CD4-positive, alpha-beta T cell treated with Interleukin-21 for 1 hour (primary cell): Measurements from ENCODE around the gene LMF1.

ENCODE experiments used
- DNase-seq: peaks from one replicate; pipeline ENCODE4 v3.0.0-alpha.2; 2020

LMF1 gene

GRCh38 chr16:984736-985636 is 14.2 kb upstream of the LMF1 start:
- no peak for DNase-seq

- no peak for DNase-seq
These were observed 13.4 kb upstream of the LMF1 start for GRCh38 chr16:984121-984694.

GRCh38 chr16:983044-984030 is 12.6 kb upstream of the LMF1 start:
- no peak for DNase-seq

GRCh38 chr16:982145-983043 is 11.6 kb upstream of the LMF1 start:
- DNase-seq = peak; percentile 18

GRCh38 chr16:981695-982144 is 10.9 kb upstream of the LMF1 start, which contains the start of gene SOX8:
SOX8 (plus strand) TSS chr16:981770; CDS start chr16:981923, 153 bp downstream.
- no peak for DNase-seq

- DNase-seq = no peak
These were observed 9.7 kb upstream of the LMF1 start for GRCh38 chr16:980595-980854.

- no peak for DNase-seq
These were observed 9.2 kb upstream of the LMF1 start for GRCh38 chr16:979859-980594.

GRCh38 chr16:979147-979546 is 8.4 kb upstream of the LMF1 start:
- no peak for DNase-seq

- DNase-seq = no peak
These were observed 7.6 kb upstream of the LMF1 start for GRCh38 chr16:978403-978802.

GRCh38 chr16:977896-978295 is 7.1 kb upstream of the LMF1 start:
- DNase-seq = no peak

- DNase-seq = no peak
These were observed 6.4 kb upstream of the LMF1 start for GRCh38 chr16:977081-977701.

GRCh38 chr16:976389-976931 is 5.7 kb upstream of the LMF1 start:
- peak; percentile 27 for DNase-seq

- DNase-seq = no peak
These were observed 4.5 kb upstream of the LMF1 start for GRCh38 chr16:975291-975690.

GRCh38 chr16:974611-975261 is 4.0 kb upstream of the LMF1 start:
- DNase-seq = no peak

- no peak for DNase-seq
These were observed 3.3 kb upstream of the LMF1 start for GRCh38 chr16:974001-974601.

- DNase-seq = no peak
These were observed 2.6 kb upstream of the LMF1 start for GRCh38 chr16:973366-973765.

- DNase-seq = no peak
These were observed 1.7 kb upstream of the LMF1 start for GRCh38 chr16:972316-973002.

- DNase-seq = no peak
These were observed 1.2 kb upstream of the LMF1 start for GRCh38 chr16:971981-972315.

- DNase-seq = no peak
These were observed 760 bp upstream of the LMF1 start for GRCh38 chr16:971582-971905.

- no peak for DNase-seq
These were observed 408 bp downstream of the LMF1 start for GRCh38 chr16:970386-970765.
